Vagina (tissue), 2 donors: ENCODE measurements around the gene LTBP2.

ENCODE experiments used
- CTCF ChIP-seq, 3 experiments: fragments of 450-650 bp in 2 of 3; fragments of 200-600 bp in 1 of 3; sonication (generic) in 1 of 3; IDR thresholded peaks; one replicate each; pipeline ENCODE4 v1.5.1; 2017 to 2019; ENCODE audit warnings: antibody characterized with exemption in 3 of 3, mild to moderate bottlenecking in 2 of 3, moderate library complexity in 2 of 3
- POLR2A ChIP-seq, 2 donors: fragments of 450-650 bp; IDR thresholded peaks; one replicate each; pipeline ENCODE4 v1.6.1; 2017; ENCODE audit warnings: antibody characterized with exemption in 2 of 2, mild to moderate bottlenecking in 2 of 2, moderate library complexity in 2 of 2

- TF ChIP-seq CTCF (IDR thresholded peaks at IDR 0.05) (no peak), POLR2A (IDR thresholded peaks at IDR 0.05) (no peak)
These were observed 8.9 kb upstream of the LTBP2 start for GRCh38 chr14:74620923-74621322.
